Bronchial epithelial cell (primary cell): ENCODE data around the gene SDK2. TPM values are rescaled to one million over a fixed set of nuclear protein-coding genes. Genes with fewer than 3 reads are reported as not detected.

Source experiments
- DNase-seq: peaks from one replicate; pipeline ENCODE4 v3.0.0-alpha.2; 2010; ENCODE audit warnings: low read depth
- FAIRE-seq: peaks from 2 replicates; lab custom pipeline; 2011; peaks lifted over from hg19 to GRCh38; lab: Jason Lieb, UNC
- H3K27me3 ChIP-seq: 2 replicates; pipeline ENCODE4 v1.5.1; 2011; ENCODE audit warnings: low read length; ENCODE audit not compliant: control insufficient read depth, insufficient read depth
- H3K36me3 ChIP-seq: 2 replicates; pipeline ENCODE4 v1.5.1; 2011; ENCODE audit warnings: low read length; ENCODE audit not compliant: control insufficient read depth, insufficient read depth
- H3K4me3 ChIP-seq: 2 replicates; pipeline ENCODE4 v1.5.1; 2011; ENCODE audit warnings: mild to moderate bottlenecking, low read depth, low read length, control low read depth
- total RNA-seq: library from RNA; depleted of rRNA; stranded (reverse); fragments of >200 nt; gene quantifications from 2 replicates; pipeline ENCODE4 v1.2.1, GENCODE V29; 2014
- TF ChIP-seq, protein P1 (sequence below): IDR thresholded peaks from 2 replicates; pipeline ENCODE4 v1.5.1; 2011; ENCODE audit warnings: mild to moderate bottlenecking, moderate library complexity, low read length, control low read depth, inconsistent platforms; ENCODE audit not compliant: insufficient read depth, severe bottlenecking

SDK2 gene
- total RNA-seq, 1 donor from 2014 or later: 2.1 TPM

GRCh38 chr17:73551759-73552158, 92.5 kb downstream of the SDK2 start:
- no peak for FAIRE-seq
- DNase-seq: no peak
- H3K27me3 ChIP-seq: no peaks in the 10 kb centered on the region
- TF ChIP-seq, protein P1, sequence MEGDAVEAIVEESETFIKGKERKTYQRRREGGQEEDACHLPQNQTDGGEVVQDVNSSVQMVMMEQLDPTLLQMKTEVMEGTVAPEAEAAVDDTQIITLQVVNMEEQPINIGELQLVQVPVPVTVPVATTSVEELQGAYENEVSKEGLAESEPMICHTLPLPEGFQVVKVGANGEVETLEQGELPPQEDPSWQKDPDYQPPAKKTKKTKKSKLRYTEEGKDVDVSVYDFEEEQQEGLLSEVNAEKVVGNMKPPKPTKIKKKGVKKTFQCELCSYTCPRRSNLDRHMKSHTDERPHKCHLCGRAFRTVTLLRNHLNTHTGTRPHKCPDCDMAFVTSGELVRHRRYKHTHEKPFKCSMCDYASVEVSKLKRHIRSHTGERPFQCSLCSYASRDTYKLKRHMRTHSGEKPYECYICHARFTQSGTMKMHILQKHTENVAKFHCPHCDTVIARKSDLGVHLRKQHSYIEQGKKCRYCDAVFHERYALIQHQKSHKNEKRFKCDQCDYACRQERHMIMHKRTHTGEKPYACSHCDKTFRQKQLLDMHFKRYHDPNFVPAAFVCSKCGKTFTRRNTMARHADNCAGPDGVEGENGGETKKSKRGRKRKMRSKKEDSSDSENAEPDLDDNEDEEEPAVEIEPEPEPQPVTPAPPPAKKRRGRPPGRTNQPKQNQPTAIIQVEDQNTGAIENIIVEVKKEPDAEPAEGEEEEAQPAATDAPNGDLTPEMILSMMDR: no peak
- no peak overlapping the region for H3K4me3 ChIP-seq
- H3K36me3 ChIP-seq: no peaks in the 10 kb centered on the region

GRCh38 chr17:73551144-73551543, 93.1 kb downstream of the SDK2 start:
- no peak for FAIRE-seq
- TF ChIP-seq, protein P1: no peak
- H3K36me3 ChIP-seq: no peaks in the 10 kb centered on the region

GRCh38 chr17:73550556-73550955, 93.7 kb downstream of the SDK2 start:
- DNase-seq (peak; percentile 15), FAIRE-seq (no peak)
- Histone ChIP-seq H3K4me3 (no peak overlapping the region), H3K36me3 (no peaks in the 10 kb centered on the region), H3K27me3 (no peaks in the 10 kb centered on the region)
- TF ChIP-seq, protein P1: no peak

More at GRCh38 chr17:73551144-73551543, 93.1 kb downstream of the SDK2 start:
- H3K4me3 ChIP-seq: no peak overlapping the region
- no peak for DNase-seq
- no peaks in the 10 kb centered on the region for H3K27me3 ChIP-seq

- DNase-seq: no peak
- TF ChIP-seq, protein P1: no peak
- Histone ChIP-seq H3K36me3 (no peaks in the 10 kb centered on the region), H3K27me3 (no peaks in the 10 kb centered on the region), H3K4me3 (no peak overlapping the region)
- FAIRE-seq: no peak
Measured at GRCh38 chr17:73549841-73550430, 94.3 kb downstream of the SDK2 start.

- Histone ChIP-seq H3K4me3 (no peak overlapping the region), H3K27me3 (no peaks in the 10 kb centered on the region), H3K36me3 (no peaks in the 10 kb centered on the region)
- no peak for FAIRE-seq
- TF ChIP-seq, protein P1: no peak
- no peak for DNase-seq
Measured at GRCh38 chr17:73548620-73549311, 95.5 kb downstream of the SDK2 start.
